ENCODE measurements around the gene OR1Q1. TPM values are rescaled to one million over a fixed set of nuclear protein-coding genes. Genes with fewer than 3 reads are reported as not detected.
A peak's percentile ranks its signal among the peaks of the same experiment; 100 is the strongest.
"Not testable (repeated sequence)": the region's sequence is repeated elsewhere in the genome, so short reads cannot be mapped to it uniquely, and the experiment has no call there.

The OR1Q1 gene, protein sequence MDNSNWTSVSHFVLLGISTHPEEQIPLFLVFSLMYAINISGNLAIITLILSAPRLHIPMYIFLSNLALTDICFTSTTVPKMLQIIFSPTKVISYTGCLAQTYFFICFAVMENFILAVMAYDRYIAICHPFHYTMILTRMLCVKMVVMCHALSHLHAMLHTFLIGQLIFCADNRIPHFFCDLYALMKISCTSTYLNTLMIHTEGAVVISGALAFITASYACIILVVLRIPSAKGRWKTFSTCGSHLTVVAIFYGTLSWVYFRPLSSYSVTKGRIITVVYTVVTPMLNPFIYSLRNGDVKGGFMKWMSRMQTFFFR
- total RNA-seq = not detected in 2 replicates

- DNase-seq (ENCODE audit: low read depth, low spot score) = no peak
Measured at GRCh38 chr9:122614362-122614761, at the start of gene OR1Q1. Gene OR1Q1 (plus strand): TSS chr9:122614738. CDS start chr9:122614738, 0 bp downstream.

DNA sequence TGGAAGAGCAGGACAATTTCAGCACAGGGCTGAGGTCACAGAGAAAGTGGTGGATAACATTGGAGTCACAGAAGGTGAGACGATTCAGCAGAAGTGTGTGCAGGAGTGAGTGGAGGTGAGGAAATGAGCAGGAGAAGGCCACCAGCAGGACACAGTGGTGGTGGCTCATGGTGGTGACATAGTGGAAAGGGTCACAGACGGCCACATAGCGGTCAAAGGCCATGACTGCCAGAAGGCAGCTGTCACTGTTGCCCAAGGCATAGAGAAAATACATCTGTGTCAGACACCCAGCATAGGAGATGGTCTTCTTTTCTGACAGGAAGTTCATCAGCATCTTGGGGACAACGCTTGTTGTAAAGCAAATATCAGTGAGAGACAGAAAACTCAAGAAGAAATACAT lies 46.6 kb upstream of the OR1Q1 start:
- no peak for DNase-seq (ENCODE audit: low read depth, low spot score)

DNA sequence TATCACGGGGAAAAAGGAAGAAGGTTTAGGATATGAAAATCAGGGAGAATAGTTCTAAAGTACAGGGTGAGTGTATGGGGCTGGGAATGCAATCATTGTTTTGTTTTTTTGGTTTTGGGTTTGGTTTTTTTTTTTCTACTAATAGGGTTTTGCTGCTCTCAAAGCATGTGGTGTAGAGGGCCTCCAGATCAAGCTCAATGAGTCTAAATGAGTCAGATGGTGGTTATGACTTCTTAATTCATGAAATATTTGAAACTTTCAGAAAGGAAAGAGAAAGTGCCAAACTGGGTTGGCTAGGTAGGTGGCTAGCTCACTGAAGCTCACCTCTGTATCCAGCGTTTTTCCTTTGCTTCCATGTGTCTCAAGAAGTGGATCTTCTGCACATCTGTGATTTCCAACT lies 42.1 kb upstream of the OR1Q1 start:
- DNase-seq (ENCODE audit: low read depth, low spot score) = no peak

- no peak for DNase-seq (ENCODE audit: low read depth, low spot score)
Measured at GRCh38 chr9:122579874-122580273, 34.7 kb upstream of the OR1Q1 start.

DNA sequence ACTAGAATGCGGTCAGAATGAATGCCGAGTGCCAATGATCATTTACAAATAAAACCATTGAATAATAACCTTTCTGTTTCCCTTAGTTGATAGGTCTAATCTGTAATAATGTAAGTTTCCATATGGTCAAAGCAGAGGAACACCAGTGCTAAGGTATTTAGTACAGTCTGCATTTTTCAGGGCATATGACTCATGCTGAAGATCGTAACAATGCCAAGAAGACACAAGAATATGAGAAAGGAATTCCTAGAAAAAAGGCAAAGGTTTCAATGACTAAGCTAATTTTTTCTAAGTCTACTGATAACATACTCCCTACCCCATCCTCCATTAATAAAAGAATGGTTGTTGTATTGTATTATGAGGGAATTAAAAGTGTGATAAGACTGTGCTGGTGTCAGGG lies 34.2 kb upstream of the OR1Q1 start:
- DNase-seq (ENCODE audit: low read depth, low spot score) = peak; percentile 55

DNA sequence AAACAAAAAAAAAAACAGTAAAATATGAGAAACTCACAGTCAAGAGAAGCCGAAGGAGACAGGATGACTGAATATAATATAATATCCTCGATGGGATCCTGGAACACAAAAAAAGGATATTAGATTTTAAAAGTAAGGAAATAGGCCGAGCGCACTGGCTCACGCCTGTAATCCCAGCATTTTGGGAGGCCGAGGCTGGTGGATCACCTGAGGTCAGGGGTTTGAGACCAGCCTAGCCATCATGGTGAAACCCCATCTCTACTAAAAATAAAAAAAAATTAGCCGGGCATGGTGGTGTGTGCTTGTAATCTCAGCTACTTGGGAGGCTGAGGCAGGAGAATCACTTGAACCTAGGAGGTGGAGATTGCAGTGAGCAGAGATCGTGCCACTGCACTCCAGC lies 31.3 kb upstream of the OR1Q1 start, which contains the start of gene OR1L8:
Gene OR1L8, minus strand, starts transcription at position 101 of the 400 bp plus-strand sequence. CDS start 14,907 bp downstream, outside the sequence.
- DNase-seq (ENCODE audit: low read depth, low spot score) = not testable (repeated sequence)

GRCh38 chr9:122605691-122606090 lies 8.8 kb upstream of the OR1Q1 start:
- DNase-seq (ENCODE audit: low read depth, low spot score) = no peak

DNA sequence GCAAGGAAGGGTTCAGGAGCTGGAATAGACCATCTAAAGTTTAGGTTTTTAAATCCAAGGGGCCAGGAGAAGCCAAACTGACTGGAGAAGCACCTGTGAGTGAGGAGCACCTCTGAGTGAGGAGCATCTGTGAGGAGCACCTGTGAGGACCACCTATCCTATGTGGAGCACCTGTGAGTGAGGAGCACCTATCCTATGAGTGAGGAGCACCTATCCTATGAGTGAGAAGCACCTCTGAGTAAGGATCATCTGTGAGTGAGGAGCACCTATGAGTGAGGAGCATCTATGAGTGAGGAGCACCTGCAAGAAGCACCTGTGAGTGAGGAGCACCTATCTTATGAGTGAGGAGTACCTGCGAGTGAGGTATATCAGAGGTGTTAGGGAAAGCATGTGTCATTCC lies 8.0 kb upstream of the OR1Q1 start:
- no peak for DNase-seq (ENCODE audit: low read depth, low spot score)

DNA sequence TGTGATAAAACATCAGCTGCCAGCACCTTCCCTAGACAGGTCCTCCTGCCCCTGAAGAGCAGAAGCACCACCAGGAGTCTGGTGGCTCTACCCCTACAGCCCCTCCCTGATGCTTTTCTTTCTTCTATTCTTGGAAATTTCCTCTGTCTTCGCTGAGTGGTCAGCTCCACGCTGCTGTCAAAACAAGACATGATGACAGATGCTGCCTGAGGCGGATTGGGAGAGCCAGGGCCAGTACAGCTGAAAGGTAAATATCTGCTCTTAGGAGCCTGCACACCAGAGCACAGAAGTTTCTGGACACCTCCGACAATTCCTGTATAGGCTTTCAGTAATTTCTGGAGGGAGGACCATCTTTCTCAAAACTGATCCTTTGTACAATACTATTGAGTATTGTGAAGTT lies 4.7 kb upstream of the OR1Q1 start:
- no peak for DNase-seq (ENCODE audit: low read depth, low spot score)

DNA sequence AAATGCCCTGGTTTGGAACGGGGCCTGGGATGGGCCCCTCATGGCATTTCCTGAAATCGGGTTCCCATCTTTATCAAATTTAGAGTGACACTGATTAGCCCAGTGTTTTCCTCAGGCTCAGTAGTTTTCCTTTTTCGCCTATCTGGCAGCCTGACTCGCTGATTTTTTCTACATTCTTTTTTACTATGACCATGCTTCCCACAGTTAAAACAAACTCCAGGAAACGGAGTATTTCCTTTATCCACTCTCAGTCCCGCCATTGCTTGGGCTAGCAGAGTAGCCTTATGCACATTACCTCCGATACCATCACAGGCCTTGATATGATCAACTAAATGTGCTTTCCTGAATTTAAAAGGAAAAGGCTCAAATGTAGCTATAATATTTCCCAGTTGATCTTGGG lies 5.5 kb downstream of the OR1Q1 start:
- no peak for DNase-seq (ENCODE audit: low read depth, low spot score)

DNA sequence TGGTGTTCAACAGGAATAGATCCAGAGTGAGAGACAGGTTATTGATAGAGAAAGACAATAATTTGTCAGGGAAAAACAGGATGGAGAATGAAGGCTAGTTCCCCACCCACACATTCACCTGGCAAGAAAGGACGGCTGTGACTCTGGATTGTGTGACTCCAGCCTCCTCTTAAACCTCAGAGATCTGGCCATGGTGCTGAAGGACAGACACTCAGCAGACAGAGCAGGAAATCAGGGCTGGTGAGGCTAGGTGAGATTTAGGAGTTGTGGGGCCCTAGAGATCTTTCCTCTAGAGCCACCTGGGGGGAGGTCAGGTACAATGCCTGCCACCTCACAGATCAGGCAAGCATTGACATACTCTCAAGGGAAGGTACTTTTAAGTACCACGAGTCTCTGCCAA lies 27.7 kb downstream of the OR1Q1 start:
- DNase-seq (ENCODE audit: low read depth, low spot score) = no peak

GRCh38 chr9:122656378-122656777 lies 41.8 kb downstream of the OR1Q1 start:
- peak; percentile 83 for DNase-seq (ENCODE audit: low read depth, low spot score)

GRCh38 chr9:122657527-122657926 lies 43.0 kb downstream of the OR1Q1 start, which contains the start of gene OR1B1:
Gene OR1B1 (minus strand): TSS chr9:122657627.
- DNase-seq (ENCODE audit: low read depth, low spot score) = no peak

DNA sequence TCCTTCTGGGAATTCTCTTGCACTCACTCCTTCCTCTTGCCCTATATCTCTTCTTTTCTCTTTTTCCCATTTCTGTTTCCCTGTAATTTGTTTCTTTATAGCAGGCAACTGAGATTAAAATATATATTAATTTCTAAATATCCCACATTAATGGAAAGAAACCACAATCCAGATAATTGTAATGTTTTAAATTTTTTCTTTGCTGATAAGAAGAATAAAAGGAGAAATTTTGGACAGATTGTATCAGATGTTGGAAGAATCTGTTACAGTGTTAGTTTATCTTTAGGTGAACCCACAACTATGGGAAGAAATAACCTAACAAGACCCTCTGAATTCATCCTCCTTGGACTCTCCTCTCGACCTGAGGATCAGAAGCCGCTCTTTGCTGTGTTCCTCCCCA lies 46.9 kb downstream of the OR1Q1 start, which contains the start of gene OR1L1:
Gene OR1L1, plus strand, starts transcription at position 301 of the 400 bp plus-strand sequence. Its CDS starts 0 bp downstream, at position 301.
- DNase-seq (ENCODE audit: low read depth, low spot score) = no peak

Other genes starting within 250 kb of the OR1Q1 start
- 14.4 and 28.7 TPM in 2 replicates for gene PTGS1, start 243.7 kb upstream of the OR1Q1 start, total RNA-seq
- gene OR1J1, start 136.8 kb upstream of the OR1Q1 start, total RNA-seq = not detected in 2 replicates
- not detected in 2 replicates for gene OR1J2, start 103.9 kb upstream of the OR1Q1 start, total RNA-seq
- gene OR1J4, start 95.6 kb upstream of the OR1Q1 start, total RNA-seq = not detected in 2 replicates
- gene OR1N1, start 87.4 kb upstream of the OR1Q1 start, total RNA-seq = not detected in 2 replicates
- not detected in 2 replicates for gene OR1N2, start 61.6 kb upstream of the OR1Q1 start, total RNA-seq
- gene OR1L8, start 31.4 kb upstream of the OR1Q1 start, total RNA-seq = 0.11 and 0.13 TPM in 2 replicates
- 0.07 TPM in 1 of 2 replicates, not detected in the other for gene OR1B1, start 42.9 kb downstream of the OR1Q1 start, total RNA-seq
- not detected in 2 replicates for gene OR1L1, start 47.0 kb downstream of the OR1Q1 start, total RNA-seq
- not detected in 2 replicates for gene OR1L3, start 60.4 kb downstream of the OR1Q1 start, total RNA-seq
- not detected in 2 replicates for gene OR1L4, start 109.3 kb downstream of the OR1Q1 start, total RNA-seq
- not detected in 2 replicates for gene OR1L6, start 127.6 kb downstream of the OR1Q1 start, total RNA-seq
- gene OR5C1, start 174.2 kb downstream of the OR1Q1 start, total RNA-seq = not detected in 2 replicates
- not detected in 2 replicates for gene OR1K1, start 185.4 kb downstream of the OR1Q1 start, total RNA-seq
- 70.4 and 86.4 TPM in 2 replicates for gene PDCL, start 213.8 kb downstream of the OR1Q1 start, total RNA-seq

Data from pulmonary artery endothelial cell (primary cell).